ENCODE data around the gene ZNF74.
A peak's percentile ranks its signal among the peaks of the same experiment; 100 is the strongest.

The ZNF74 gene

GRCh38 chr22:20434264-20434751 is 40.4 kb downstream of the ZNF74 start:
- DNase-seq: no peak

GRCh38 chr22:20434773-20435172 is 40.8 kb downstream of the ZNF74 start:
- no peak for DNase-seq

DNA sequence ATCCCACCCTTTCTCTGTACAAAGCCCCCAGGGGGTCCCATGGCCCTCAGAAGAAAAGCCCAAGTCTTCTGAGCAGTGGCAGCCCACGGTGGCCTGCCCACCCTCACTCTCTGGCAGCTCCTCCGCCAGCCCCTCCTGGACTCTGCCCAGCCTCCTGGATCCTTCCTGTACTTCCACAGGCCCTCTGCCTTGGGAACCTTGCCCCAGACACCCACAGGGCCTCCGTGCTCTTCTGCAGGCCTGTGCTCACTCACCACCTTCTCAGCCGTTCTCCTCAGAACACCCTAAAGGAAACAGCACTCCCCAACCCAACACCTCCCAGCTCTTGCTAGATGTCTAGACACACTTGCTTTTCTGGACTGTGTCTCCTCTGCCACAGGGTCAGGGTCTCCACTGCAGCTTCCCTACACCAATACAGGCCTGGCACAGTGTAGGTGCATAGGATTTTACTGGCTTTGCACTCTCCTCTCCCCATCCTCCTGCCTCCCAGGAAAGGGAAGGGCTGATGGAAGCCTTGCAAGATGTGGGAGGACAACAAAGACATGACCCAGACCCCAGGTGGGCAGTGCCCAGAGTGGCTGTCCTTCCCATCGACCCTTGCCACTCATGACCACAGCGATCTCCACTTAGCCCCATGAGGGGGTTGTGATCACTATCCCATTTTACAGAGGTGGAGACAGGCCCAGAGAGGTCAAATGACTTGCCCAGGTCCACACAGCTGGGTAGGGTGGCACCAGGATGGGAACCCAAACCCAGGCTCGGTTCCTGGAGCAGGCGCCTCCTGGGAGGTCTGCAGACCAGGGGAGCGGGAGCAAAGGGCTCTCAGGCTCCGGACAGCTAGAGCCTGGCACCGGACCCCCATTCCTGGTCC is 41.7 kb downstream of the ZNF74 start:
- DNase-seq: no peak

GRCh38 chr22:20436307-20436767 is 42.4 kb downstream of the ZNF74 start:
- DNase-seq: no peak

GRCh38 chr22:20436768-20437612 is 43.0 kb downstream of the ZNF74 start:
- peak; percentile 21 to 28 for DNase-seq

DNA sequence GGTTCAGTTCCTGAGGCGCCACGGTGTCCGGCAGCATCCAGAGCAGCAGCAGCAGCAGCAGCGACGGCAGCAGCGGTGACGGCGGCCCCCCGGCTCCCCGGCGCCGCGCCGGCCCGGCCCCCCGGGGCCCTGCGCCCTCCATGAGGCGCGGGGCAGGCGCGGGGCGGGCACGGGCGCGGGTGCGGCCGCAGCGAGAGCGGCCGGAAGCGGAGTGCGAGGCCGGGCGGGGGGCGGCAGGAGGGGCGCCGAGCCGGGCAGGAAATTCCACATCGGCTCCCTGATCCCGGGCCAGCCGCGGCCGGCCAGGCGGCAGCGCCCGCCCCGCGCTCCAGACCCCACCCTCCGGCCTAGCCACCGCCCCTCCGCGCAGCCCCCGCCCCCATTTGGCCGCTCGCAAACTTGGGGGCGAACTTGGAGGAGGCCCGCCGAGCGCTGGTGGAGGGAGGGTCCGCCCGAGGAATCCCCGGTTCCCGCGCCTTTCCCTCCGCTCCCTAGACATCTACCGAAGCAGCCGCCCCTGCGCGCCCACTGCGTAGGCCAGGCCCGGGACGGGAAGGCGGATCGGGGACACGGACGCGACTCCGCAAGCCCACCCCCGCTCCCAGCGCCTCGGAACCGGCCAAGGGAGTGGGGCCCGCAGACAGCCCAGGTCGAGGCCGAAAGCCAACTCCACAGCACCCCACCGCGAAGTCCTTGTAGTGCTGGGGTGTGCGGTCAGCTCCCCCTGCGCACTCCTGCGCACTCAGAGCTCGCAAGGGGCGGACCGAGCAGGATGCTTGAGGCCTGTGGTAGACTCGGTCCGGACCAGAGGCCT is 43.9 kb downstream of the ZNF74 start, which contains the start of gene SCARF2:
TSS of gene SCARF2 (minus strand) at position 213 of the 814 bp plus-strand sequence. CDS start at position 142, 71 bp downstream.
- no peak for DNase-seq

GRCh38 chr22:20438427-20438677 is 44.4 kb downstream of the ZNF74 start:
- DNase-seq: no peak

- no peak for DNase-seq
These were observed 44.9 kb downstream of the ZNF74 start for GRCh38 chr22:20438678-20439492.

GRCh38 chr22:20439556-20439927 is 45.6 kb downstream of the ZNF74 start:
- no peak for DNase-seq

- DNase-seq: no peak
These were observed 46.1 kb downstream of the ZNF74 start for GRCh38 chr22:20439928-20440575.

DNA sequence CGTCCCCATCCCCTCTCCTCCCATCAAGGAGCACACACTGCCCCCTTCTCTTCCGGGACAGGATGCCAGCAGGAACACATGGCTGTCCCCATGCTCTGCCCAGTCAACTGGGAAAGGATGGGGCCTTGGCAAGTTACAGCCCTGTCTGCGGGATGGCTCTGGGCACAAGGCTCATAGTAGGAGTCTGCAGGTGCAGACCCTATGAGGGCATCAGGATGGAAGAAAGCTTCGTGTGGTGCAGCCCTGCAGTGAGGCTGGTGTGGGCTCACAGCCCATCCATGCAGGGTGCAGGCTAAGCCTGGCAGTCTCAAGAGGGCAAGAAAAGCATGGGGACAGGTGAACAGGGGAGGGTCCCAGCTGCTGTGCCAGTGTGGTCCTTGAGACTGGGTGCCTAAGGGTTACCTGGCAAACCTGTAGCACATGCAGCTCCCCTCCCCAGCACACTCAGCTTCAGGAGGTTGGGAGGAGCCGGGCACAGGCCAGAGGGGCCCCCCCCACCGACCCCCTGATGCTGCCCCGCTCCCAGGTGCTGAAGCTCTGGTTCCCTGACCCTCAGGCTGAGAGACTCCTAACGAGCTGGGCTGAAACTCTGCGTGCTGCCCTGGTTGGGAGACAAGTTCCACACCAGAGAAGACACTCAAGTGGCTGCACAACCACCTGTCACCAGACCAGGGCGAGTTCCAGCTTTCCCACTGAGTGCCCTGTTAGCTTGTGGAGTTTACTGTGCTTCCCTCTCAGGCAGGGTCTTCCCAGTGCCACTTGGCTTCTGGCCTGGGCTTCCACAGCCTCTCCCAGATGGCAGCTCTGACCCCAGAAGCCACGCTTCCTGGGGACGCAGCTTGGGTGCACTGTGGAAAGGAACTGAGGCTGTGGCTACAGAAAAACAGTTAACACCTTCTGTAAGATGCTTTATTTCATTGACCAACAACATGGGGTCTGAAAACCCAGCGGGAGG is 47.0 kb downstream of the ZNF74 start:
- no peak for DNase-seq

DNA sequence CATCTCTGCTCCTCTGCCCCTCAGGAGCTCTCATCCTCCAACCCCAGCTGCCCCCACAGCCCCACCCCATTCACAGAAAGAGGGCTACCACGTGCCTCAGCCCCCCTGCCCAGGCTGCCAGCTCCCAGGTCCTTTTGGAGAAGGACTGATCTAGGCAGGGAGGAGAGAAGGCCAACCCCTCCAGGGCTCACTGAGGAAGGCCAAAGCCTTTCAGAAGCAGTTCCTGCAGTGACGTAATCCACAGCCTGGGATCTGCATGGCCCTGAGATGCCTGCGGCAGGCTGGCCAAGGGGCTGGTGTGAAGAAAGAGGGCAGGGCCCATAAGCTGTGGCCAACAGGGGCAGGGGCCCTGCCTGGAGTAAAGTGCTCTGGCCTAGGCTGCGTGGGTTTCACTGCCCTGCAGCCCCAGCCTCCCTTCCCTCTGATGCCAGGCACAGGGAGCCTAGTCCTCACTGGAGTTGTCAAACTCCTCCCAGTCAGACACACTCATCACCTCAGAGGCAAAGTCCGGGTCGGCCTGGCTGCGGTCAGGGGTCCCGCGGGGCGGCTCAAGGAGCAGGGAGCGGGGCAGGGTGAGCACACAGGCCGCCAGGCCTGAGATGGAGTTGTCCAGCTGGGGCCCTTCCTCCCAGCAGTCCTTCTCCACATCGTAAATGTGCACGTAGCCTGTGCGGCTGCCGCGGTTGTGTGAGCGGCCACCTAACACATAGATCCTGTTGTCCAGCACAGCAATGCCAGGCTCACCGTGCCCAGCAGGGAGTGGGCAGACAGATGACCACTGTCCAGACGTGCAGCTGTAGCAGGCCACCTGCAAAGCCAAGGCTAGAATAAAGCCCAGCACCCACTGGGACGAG is 47.9 kb downstream of the ZNF74 start:
- no peak for DNase-seq

GRCh38 chr22:20442485-20443284 is 48.7 kb downstream of the ZNF74 start:
- no peak for DNase-seq

DNA sequence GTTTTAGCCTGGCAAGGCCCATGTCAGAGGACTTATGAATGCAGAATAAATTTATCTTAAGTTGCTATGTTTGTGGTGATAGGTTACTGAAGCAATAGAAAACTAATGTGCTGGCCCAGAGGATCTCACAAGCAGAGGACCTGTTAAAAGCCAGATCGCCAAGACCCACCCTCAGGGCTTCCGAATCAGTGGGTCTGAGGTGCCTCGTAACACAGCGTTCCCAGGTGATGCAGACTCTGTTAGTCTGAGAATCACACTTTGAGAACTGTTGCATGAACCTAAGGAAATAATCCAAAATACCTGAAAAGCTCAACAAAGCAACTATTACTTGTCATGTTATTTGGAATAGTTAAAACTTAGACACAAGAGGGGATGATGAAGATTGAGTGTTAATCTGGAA is 50.4 kb downstream of the ZNF74 start:
- DNase-seq: no peak

DNA sequence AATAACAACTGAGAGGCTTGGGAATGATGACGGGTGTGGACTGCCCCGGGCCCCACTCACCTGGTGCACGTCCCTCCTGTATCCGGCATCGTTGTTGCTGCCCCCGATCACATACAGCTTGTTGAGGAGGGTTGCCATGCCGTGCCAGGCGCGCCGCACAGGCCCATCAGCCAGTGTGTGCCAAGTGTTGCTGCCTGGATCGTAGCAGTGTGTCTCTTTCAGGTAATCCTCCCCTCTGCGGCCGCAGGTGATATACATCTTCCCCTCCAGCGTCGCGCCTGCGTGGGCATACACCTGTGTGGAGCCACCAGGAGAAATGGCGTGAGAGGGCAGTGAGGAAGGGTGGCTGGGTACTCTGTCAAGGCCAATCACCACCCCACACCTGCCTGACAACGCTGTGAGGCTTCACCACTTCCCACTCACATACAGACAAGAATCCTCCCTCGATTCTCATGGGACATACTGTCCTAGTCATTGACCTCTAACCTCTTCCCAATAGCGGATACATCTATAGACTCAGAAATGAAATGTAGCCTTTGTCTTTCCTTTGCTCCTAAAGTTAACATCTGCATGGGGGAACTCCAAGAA is 52.5 kb downstream of the ZNF74 start:
- no peak for DNase-seq

- DNase-seq: no peak
These were observed 54.7 kb downstream of the ZNF74 start for GRCh38 chr22:20448630-20449029.

DNA sequence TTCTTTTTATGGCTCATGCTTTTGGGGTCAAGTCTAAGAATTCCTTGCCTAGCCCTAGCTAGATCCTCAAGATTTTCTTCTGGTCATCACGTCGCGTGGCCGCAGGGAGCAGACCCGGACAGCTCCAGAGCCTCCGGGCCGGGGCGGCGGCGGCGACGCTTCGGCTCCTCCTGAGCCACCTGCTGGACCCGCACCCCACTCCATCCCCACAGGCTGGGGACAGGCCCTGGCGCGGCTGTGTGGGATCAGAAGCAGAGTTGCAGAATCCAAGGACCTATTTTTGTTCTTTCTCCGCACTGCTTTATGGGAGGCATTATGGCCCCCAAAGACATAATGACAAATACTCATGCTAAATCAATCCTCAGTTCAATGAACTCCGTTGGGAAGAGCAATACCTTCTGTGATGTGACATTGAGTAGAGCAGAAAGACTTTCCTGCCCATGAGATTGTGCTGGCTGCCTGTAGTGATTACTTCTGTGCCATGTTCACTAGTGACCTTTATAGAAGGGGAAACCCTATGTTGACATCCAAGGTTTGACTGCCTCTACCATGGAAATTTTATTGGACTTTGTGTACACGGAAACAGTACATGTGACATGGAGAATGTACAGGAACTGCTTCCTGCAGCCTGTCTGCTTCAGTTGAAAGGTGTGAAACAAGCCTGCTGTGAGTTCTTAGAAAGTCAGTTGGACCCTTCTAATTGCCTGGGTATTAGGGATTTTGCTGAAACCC is 56.0 kb downstream of the ZNF74 start:
- no peak for DNase-seq
